ENCODE results near the gene APIP.

The APIP gene

DNA sequence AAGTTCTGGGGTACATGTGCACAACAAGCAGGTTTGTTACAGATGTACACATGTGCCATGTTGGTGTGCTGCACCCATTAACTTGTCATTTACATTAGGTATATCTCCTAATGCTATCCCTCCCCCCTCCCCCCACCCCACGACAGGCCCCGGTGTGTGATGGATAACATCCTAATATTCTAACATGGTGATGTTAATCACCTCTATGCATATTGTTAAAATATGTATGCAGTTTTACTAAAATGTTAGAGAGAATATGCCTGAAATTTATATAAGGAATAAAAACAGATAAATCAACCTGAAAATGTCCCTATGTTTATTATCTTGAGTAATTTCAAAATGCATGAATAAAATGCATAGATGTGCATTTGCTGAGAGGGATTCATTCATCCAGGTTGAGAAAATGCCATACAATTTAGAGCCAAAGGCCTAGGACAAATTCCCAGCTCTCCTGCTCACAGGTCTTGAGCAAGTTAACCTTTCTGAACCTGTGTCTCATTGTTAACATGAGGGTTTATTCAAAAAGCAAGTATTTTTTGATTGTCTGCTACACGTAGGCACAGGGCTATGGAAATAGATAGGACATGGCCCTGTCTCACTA is 38.7 kb downstream of the APIP start:
- DNase-seq, result no peak

GRCh38 chr11:34874202-34874601 is 42.0 kb downstream of the APIP start:
- no peak for DNase-seq

DNA sequence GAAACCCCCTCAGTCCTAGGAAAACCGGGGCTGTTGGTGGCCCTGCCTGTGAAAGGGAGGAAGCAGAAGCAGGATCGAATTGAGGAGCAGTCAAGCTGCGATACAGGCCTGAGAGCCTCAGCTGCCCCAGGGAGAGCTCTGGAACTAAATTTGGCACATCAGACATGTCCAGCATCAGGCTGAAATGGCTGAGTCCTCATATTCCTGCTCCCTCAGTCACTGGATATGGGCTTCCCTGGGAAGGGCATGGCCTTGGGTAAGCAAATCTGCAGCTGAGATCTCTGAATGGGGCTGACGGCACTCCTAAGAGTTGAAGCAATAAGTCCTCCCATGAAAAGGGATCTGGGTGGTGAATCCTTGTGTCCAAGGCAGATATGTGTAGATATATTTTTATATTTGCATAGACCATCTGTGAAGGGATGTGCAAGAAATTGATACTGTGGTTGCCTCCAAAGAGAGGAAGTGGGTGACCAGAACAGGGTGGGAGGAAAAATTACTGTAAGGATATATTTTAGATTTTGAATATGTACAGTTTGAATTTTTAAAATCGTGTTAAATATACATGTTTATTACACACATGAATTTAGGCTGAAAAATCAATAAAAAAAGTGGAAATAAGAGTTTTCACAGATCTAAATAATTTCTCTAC is 45.5 kb downstream of the APIP start:
- DNase-seq, result no peak

- DNase-seq, result no peak
Observed at GRCh38 chr11:34869425-34869824, 46.8 kb downstream of the APIP start.

DNA sequence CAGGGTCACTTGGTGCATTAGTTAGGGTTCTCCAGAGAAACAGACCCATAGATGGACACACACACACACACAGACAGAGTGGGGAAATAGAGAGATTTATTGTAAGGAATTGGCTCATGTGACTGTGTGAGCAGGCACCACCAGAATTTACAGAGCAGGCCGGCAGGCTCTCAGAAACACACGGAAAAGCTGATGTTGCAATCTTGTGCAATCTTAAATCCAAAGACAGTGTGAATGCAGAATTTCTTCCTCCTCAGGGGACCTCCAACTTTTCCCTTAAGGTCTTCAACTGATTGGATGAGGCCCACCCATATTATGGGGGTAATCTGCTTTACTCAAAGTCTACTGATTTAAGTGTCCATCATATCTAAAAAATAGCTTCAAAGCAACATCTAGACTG is 49.8 kb downstream of the APIP start:
- DNase-seq, result no peak

GRCh38 chr11:34865261-34865660 is 50.9 kb downstream of the APIP start:
- DNase-seq, result no peak

DNA sequence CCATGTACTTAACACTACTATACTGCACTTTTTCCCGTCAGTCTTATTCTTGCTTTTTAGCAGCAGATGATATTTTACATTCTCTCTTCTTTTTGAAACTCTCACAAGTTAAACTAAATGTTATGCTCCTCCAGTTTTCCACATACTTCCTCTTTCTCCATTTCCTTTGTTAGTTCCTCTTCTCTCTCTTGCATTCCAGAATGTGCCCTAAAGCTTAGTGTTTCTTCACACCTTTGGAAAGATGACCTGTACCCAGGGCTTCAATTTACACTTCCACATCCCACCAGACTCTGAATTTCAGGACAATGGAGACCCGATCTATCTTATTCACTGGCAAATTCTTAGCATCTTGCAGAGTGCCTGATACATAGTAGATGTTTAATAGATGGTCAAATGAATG is 51.8 kb downstream of the APIP start:
- DNase-seq, result no peak

- DNase-seq, result no peak
Observed at GRCh38 chr11:34863048-34863447, 53.1 kb downstream of the APIP start.

DNA sequence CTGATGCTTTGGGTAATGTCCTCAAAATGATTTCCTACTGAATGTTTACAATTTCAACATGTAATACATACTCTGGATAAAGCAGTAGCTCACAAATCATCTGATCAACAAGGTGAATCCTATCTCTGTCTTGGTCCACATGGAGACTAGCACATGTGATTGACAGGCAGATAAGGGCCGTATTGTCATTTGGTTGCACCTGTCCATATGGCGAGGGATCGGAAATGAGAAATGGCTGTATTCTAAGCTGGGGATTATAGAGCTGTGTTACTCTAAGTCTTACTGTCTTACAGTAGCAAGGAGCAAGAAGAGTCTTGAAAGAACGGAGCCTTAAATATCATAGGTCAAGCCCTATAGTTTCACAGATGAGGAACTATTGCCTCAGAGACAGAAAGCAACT is 55.7 kb downstream of the APIP start:
- DNase-seq, result no peak

GRCh38 chr11:34860034-34860433 is 56.1 kb downstream of the APIP start:
- no peak for DNase-seq

DNA sequence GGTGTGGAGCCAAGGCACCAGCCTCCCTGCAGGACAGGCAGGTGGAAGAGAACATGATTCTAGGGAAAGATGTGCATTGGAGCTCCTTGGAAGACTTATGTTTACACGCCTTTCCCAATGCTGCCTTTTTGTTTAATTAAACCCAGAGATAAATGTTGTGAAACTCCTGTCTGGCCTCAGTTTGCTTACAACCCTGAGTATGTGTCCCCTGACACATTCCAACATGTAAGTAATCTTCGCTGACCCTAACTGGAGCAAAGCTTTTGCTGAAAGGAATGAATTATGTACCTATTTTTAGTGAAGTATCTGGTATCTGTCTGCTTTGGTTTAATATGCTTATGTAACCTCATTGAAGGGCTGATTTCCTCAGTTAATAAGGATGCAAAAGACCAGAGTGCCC is 56.7 kb downstream of the APIP start:
- no peak for DNase-seq

DNA sequence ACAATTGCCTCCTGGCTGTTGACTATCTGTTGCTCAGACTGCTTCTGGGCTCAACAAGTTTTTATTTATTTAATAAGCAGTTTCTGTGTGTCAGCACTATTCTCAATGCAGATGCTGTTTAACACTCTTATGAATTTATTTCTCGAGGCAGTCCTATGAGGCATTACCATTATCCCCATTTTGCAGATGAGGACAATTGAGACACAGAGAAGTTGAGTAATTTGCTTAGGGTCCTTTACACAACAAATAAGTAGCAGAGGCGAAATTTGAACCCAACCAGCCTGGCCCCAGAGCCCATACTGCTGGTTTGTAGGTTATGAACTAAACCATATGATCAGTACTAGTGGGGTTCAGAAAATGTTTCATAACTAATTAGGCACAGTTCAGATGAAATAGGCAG is 58.7 kb downstream of the APIP start:
- DNase-seq, result no peak

- DNase-seq, result no peak
Observed at GRCh38 chr11:34856251-34856650, 59.9 kb downstream of the APIP start.

DNA sequence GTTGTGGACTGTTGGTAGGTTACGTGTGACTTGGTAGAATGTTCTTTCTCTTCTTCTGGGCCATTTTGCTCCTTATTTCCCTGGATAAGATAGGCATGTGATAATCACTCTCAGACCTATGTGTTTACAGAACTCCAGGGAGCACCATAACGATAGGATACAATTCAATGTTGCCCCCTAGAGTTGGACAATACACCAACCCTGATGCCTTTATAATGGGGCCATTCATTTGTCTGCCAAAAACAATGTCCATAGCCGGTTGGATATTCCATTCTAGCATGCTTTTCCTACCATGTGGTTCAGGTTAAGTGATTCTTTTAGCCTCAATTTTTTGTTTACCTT is 60.5 kb downstream of the APIP start:
- DNase-seq, result no peak

DNA sequence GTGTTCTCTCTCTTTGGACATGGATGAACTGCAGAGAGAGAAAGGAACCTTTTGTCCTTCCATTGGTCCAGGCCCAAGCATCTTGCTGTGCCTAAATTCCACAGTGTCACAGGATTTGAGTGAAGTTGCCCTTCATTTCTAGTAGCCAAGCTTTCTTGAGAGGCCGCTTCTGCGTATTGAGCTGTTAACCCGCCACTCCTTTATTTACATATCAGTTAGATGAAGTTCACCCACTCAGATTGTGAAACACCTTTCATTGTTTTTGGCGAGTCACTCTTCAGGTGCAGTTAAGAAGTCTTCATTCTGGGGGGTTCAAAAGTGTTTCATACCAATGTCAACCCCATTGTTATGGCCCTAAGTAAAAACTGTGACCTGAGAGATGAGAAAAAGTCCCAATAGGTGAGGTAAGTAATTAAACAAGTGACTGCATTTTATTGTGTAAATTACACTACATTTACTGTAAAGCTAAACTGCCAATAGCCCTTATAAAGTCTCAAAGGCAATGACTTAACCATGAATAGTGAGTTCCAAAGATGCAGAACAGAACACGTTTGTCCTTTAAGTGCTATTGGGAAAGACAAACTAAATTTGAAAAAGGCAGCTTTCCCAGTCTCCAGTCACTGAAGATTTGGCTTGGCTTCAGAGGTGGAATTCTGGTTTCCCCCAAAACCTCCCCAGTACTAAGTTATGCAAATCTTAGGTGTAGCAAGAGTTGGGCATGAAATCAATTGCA is 61.0 kb downstream of the APIP start:
- DNase-seq, result no peak

GRCh38 chr11:34851916-34852315 is 64.3 kb downstream of the APIP start:
- DNase-seq, result no peak

DNA sequence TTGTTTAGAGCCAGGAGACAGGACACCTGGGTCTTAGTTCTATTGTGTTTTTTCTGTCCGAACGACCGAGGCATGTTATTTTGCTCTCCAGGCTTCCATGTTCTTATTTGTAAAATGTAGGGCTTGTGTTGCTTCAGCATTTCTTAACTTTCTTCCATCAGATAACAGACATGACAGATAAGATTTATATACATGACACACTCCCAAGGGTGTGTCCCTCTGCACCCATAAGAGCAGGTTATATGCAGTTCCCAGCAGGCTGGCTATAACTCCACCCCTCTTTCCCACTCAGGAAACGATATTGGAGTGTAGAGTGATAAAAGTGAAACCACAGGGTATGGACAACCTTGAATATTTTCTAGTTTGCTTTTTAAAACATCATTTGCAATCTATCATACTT is 65.8 kb downstream of the APIP start:
- DNase-seq, result no peak

DNA sequence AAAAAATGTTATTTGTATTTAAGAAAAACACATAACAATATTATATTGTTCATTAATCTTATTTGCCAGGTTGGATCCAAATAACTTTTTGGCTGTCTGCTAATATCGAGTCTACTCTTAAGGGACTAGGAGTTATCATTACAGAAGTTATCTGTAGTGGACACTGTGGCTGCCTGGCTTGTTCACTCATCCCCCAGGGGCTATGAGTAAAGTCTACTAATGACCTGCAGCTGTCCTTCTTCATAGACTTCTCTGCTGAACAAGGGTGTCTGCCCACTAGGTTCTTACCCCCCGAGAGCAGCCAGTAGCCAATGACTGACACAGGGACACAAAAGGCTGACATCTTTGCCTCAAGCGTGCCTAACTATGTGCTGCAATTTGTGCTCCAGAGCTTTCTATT is 69.7 kb downstream of the APIP start:
- no peak for DNase-seq

DNA sequence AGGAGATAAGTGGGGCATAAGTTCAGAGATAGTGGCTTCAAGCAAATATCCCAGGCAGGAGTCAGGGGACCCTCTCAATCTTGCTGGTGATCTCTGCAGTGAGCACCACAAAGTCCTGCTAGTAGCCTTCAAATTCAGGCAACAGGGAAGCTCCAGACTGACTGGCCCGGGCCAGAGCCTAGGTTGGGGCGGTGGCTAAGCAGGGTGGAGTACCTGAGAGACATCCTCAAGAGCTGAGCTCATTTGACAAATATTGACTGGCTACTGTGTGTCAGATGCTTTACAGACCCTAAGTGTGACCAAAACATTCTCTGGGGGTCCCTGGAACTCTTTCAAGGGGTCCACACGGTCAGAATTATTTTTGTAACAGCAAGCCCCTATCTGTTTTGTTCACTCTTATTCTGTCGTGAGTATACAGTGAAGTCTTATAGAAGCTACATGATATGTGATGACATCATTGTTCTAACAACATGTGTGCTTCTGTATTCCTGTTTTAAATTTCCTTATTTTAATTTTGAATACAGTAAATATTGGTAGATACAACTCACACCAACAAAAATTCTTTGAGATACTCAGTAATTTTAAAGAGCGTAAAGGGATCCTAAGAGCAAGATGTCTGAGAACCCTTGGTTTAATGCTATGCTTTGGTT is 71.6 kb downstream of the APIP start:
- DNase-seq, result no peak

GRCh38 chr11:34843271-34843670 is 72.9 kb downstream of the APIP start:
- DNase-seq, result no peak

DNA sequence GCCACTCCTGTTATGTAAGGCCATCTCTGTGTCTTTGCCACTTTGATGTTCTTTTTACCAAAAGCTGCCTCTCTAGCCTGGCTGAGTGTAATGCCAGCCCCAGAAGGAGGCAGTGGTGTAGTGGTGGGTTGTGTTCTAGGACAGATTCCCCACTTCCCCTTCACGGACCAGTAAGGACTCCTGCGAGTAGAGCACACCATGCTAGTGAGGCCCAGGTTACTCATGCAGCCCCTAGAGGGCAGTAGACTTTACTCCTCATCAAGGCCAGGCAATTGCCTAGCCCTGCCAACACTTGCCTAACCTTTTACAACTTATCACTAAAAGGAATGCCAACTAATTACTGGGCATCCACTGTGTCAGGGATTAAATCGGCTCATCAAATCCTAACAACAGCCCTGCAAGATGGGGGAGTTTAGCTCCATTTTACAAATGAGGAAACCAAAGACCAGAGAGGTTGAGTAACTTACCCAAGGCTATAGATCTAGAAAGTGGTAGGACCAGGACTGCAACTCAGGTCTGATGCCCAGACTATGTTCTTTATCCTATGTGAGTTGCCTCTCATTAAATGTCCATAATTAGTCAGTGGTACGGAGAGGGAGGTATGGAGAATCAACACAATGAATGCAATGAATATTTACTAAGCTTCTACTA is 75.3 kb downstream of the APIP start:
- no peak for DNase-seq

GRCh38 chr11:34839969-34840368 is 76.2 kb downstream of the APIP start:
- DNase-seq, result no peak

All from central memory CD4-positive, alpha-beta T cell (primary cell).